Nephron progenitor cell (in vitro differentiated cells): ENCODE results near the gene DMD.
A peak's percentile ranks its signal among the peaks of the same experiment; 100 is the strongest.
"Not testable (repeated sequence)": the region's sequence is repeated elsewhere in the genome, so short reads cannot be mapped to it uniquely, and the experiment has no call there.

Experiments used
- DNase-seq: peaks from one replicate; pipeline ENCODE4 v3.0.0; 2021
- H3K27ac Mint-ChIP-seq: 2 replicates; pipeline ENCODE4 v1.8.0; 2021; ENCODE audit warnings: mild to moderate bottlenecking, moderate library complexity, mixed read lengths
- H3K27me3 Mint-ChIP-seq: 2 replicates; pipeline ENCODE4 v1.8.0; 2021; ENCODE audit warnings: mild to moderate bottlenecking, low read depth, mixed read lengths; ENCODE audit not compliant: poor library complexity
- H3K36me3 Mint-ChIP-seq: 2 replicates; pipeline ENCODE4 v1.8.0; 2021; ENCODE audit warnings: low read depth, mixed read lengths
- H3K4me1 Mint-ChIP-seq: 2 replicates; pipeline ENCODE4 v1.8.0; 2021; ENCODE audit warnings: mixed read lengths
- H3K4me3 Mint-ChIP-seq: 2 replicates; pipeline ENCODE4 v1.8.0; 2021; ENCODE audit warnings: mild to moderate bottlenecking, moderate library complexity, mixed read lengths
- H3K9me3 Mint-ChIP-seq: 2 replicates; pipeline ENCODE4 v1.8.0; 2021; ENCODE audit warnings: mild to moderate bottlenecking, moderate library complexity, mixed read lengths
- TF ChIP-seq, protein P1 (sequence below): fragments of 200-600 bp; sonication (generic); IDR thresholded peaks from 2 replicates; pipeline ENCODE4 v1.5.0; 2021; ENCODE audit warnings: antibody characterized with exemption

DMD gene

DNA sequence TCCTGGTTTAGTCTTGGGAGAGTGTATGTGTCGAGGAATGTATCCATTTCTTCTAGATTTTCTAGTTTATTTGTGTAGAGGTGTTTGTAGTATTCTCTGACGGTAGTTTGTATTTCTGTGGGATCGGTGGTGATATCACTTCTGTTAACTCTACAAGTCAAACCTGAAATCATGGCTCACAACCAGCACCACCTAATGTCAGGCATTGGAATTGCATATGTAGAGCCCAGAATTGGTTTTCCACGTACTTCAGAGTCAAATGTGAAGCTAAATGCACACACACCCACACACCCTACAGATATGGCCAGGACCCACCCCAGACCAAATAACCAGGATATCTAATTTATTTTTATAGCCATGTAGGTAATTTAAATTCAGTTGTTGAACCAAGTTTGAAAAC lies 964.7 kb downstream of the DMD start:
- H3K27ac Mint-ChIP-seq, H3K4me3 Mint-ChIP-seq, H3K27me3 Mint-ChIP-seq, H3K4me1 Mint-ChIP-seq, H3K9me3 Mint-ChIP-seq, H3K36me3 Mint-ChIP-seq: not testable (repeated sequence)
- DNase-seq = peak; percentile 8
- TF ChIP-seq, protein P1, sequence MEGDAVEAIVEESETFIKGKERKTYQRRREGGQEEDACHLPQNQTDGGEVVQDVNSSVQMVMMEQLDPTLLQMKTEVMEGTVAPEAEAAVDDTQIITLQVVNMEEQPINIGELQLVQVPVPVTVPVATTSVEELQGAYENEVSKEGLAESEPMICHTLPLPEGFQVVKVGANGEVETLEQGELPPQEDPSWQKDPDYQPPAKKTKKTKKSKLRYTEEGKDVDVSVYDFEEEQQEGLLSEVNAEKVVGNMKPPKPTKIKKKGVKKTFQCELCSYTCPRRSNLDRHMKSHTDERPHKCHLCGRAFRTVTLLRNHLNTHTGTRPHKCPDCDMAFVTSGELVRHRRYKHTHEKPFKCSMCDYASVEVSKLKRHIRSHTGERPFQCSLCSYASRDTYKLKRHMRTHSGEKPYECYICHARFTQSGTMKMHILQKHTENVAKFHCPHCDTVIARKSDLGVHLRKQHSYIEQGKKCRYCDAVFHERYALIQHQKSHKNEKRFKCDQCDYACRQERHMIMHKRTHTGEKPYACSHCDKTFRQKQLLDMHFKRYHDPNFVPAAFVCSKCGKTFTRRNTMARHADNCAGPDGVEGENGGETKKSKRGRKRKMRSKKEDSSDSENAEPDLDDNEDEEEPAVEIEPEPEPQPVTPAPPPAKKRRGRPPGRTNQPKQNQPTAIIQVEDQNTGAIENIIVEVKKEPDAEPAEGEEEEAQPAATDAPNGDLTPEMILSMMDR = peak; percentile 32

DNA sequence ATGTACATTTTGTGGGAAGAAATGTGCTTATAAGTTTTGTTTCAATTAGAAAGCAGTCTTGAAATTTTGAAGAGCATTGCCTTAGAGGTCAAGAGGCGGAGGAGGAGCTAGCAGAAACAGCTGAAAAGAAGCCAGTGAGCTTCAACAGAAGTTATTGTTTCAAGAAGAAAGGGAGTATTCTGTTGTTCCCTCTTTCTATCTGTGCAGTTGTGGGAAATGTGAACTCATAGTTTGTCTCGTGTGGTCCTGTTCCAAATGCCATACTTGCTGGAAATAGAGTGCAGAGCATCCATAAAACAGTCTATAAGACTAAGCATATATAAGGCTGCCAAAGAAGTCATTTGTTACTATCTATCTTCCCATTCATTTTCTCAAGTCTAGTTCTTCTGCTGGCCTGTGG lies 1015.7 kb downstream of the DMD start:
- Mint-ChIP-seq H3K27me3 (peaks cover 2% of the 10 kb centered on the region), H3K4me1 (no peaks in the 10 kb centered on the region), H3K4me3 (no peak overlapping the region), H3K36me3 (no peaks in the 10 kb centered on the region), H3K27ac (no peak overlapping the region), H3K9me3 (peaks cover 11% of the 10 kb centered on the region)
- no peak for DNase-seq
- TF ChIP-seq, protein P1 = no peak

- TF ChIP-seq, protein P1 = no peak
- H3K4me3 Mint-ChIP-seq = no peak overlapping the region
- H3K27ac Mint-ChIP-seq = no peak overlapping the region
- H3K4me1 Mint-ChIP-seq = no peaks in the 10 kb centered on the region
- no peaks in the 10 kb centered on the region for H3K36me3 Mint-ChIP-seq
- no peaks in the 10 kb centered on the region for H3K27me3 Mint-ChIP-seq
- H3K9me3 Mint-ChIP-seq = peaks cover 10% of the 10 kb centered on the region
- no peak for DNase-seq
Measured at GRCh38 chrX:32191316-32191715, 1020.0 kb downstream of the DMD start.

- Mint-ChIP-seq H3K9me3 (peaks cover 8% of the 10 kb centered on the region), H3K27ac (no peak overlapping the region), H3K4me1 (no peaks in the 10 kb centered on the region), H3K4me3 (no peak overlapping the region), H3K36me3 (no peaks in the 10 kb centered on the region), H3K27me3 (no peaks in the 10 kb centered on the region)
- DNase-seq = no peak
- TF ChIP-seq, protein P1 = no peak
Measured at GRCh38 chrX:32185160-32185559, 1026.2 kb downstream of the DMD start.

DNA sequence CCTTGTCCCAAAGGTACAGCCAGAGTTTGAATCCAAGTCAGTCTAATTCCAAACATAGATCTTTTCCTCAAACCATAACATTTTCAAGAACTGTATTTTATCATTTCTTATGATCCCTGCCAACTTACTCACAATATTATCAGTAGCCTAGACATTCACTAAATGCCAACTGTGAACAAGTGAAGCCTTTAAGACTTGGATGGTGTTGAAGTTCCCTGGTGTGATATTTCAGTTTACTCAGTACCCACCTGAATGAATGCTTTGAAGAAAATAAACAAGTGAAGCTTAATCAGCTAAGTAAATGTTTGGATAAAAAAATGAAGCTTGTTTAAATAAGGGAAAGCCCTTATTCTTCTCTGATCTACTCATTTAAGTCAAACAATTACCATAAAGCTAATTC lies 1028.3 kb downstream of the DMD start:
- peaks cover 12% of the 10 kb centered on the region for H3K9me3 Mint-ChIP-seq
- no peaks in the 10 kb centered on the region for H3K36me3 Mint-ChIP-seq
- H3K27me3 Mint-ChIP-seq = no peaks in the 10 kb centered on the region
- H3K4me3 Mint-ChIP-seq = no peak overlapping the region
- no peak overlapping the region for H3K27ac Mint-ChIP-seq
- TF ChIP-seq, protein P1 = no peak
- no peaks in the 10 kb centered on the region for H3K4me1 Mint-ChIP-seq
- DNase-seq = no peak

- no peak overlapping the region for H3K4me3 Mint-ChIP-seq
- peaks cover 34% of the 10 kb centered on the region for H3K9me3 Mint-ChIP-seq
- TF ChIP-seq, protein P1 = no peak
- H3K27me3 Mint-ChIP-seq = peaks cover 6% of the 10 kb centered on the region
- H3K27ac Mint-ChIP-seq = no peak overlapping the region
- H3K36me3 Mint-ChIP-seq = no peaks in the 10 kb centered on the region
- no peak for DNase-seq
- H3K4me1 Mint-ChIP-seq = no peaks in the 10 kb centered on the region
Measured at GRCh38 chrX:32176510-32176909, 1034.8 kb downstream of the DMD start.
